Upper lobe of left lung (tissue), 4 donors: ENCODE measurements around the gene PTPRO.

ENCODE experiments used
- CTCF ChIP-seq, 6 experiments: fragments of 450-650 bp in 4 of 6; fragments of 200-600 bp in 2 of 6; sonication (generic) in 2 of 6; IDR thresholded peaks; one replicate each; pipeline ENCODE4 v1.5.1; 2016 to 2019; ENCODE audit warnings: antibody characterized with exemption in 6 of 6
- EP300 ChIP-seq, 4 donors: sonication (generic); formaldehyde crosslinking; IDR thresholded peaks; one replicate each; pipeline ENCODE4 v1.5.1; 2017; ENCODE audit warnings: antibody characterized with exemption in 4 of 4, control low read depth in 2 of 4
- POLR2A ChIP-seq, 4 donors: fragments of 450-650 bp; IDR thresholded peaks; one replicate each; pipeline ENCODE4 v1.5.1; 2016 to 2017; ENCODE audit warnings: antibody characterized with exemption in 4 of 4, mild to moderate bottlenecking in 2 of 4

- TF ChIP-seq POLR2A (IDR thresholded peaks at IDR 0.05) (no peak), CTCF (IDR thresholded peaks at IDR 0.05) (no peak), EP300 (IDR thresholded peaks at IDR 0.05) (no peak)
These were observed 15.2 kb upstream of the PTPRO start for GRCh38 chr12:15307079-15307478.
